Suprapubic skin (tissue), 4 donors: ENCODE measurements around the gene ADCY5.

ENCODE experiments used
- EP300 ChIP-seq: sonication (generic); formaldehyde crosslinking; IDR thresholded peaks from one replicate; pipeline ENCODE4 v1.6.1; 2017; ENCODE audit warnings: antibody characterized with exemption
- POLR2A ChIP-seq, 2 donors: fragments of 450-650 bp; IDR thresholded peaks; one replicate each; pipeline ENCODE4 v1.6.1; 2017; ENCODE audit warnings: antibody characterized with exemption in 2 of 2, mild to moderate bottlenecking in 2 of 2, moderate library complexity in 2 of 2
- POLR2AphosphoS5 ChIP-seq, 3 donors: sonication (generic); formaldehyde crosslinking; IDR thresholded peaks; one replicate each; pipeline ENCODE4 v1.6.1; 2017; ENCODE audit warnings: antibody characterized with exemption in 3 of 3
- TF ChIP-seq, protein P1 (sequence below), 2 donors: fragments of 200-600 bp in 1 of 2; fragments of 450-650 bp in 1 of 2; sonication (generic) in 1 of 2; IDR thresholded peaks; one replicate each; pipeline ENCODE4 v1.5.1; 2016 to 2019; ENCODE audit warnings: antibody characterized with exemption in 2 of 2, mild to moderate bottlenecking in 1 of 2, moderate library complexity in 1 of 2

DNA sequence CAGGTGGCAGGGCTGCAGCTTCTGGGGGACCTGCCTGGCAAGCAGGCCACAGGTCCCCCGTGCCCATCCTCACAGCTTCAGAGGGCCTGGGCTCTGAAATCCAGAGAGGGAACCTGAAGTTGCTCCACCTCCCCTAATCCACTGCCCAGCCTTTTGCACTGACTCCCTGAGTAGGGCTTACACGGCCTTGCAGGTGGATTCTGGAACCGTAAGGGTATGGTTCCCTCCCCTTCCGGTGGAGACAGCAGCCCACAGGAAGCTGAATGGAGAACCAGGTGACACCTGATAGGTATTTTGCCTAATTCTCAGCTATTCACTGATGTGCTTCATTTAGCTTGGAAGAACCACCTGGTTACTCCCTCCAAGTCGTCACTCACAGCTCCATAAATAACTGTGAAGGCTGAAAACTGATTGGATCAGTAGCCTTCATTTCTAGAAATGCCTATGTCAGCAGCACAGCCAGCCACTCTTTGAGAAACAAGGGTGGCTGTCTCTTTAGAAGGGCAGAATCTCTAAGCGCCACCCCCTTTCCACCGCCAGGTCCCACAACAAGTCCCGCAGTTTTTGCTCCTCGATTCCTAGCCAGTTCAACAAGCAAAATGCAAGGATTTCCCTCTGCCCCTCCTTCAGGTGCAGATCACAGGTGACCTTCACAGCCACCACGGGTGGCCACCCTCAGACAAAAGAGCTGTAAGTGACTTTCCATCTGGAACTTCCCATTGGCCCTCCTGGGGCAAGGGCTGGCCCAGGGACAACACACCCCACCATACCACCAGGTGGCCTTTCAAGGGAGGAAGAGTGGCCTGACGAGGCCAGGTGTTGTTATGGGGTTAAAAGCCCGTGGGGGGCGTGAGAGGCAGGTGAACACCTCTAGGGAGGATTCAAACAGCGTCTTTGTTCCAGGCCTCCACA, 134.3 kb downstream of the ADCY5 start:
- TF ChIP-seq, protein P1, sequence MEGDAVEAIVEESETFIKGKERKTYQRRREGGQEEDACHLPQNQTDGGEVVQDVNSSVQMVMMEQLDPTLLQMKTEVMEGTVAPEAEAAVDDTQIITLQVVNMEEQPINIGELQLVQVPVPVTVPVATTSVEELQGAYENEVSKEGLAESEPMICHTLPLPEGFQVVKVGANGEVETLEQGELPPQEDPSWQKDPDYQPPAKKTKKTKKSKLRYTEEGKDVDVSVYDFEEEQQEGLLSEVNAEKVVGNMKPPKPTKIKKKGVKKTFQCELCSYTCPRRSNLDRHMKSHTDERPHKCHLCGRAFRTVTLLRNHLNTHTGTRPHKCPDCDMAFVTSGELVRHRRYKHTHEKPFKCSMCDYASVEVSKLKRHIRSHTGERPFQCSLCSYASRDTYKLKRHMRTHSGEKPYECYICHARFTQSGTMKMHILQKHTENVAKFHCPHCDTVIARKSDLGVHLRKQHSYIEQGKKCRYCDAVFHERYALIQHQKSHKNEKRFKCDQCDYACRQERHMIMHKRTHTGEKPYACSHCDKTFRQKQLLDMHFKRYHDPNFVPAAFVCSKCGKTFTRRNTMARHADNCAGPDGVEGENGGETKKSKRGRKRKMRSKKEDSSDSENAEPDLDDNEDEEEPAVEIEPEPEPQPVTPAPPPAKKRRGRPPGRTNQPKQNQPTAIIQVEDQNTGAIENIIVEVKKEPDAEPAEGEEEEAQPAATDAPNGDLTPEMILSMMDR (IDR thresholded peaks at IDR 0.05), result no peak
- TF ChIP-seq EP300, result no peak
- TF ChIP-seq POLR2A (IDR thresholded peaks at IDR 0.05), result no peak
- TF ChIP-seq POLR2AphosphoS5 (IDR thresholded peaks at IDR 0.05), result no peak
